ENCODE measurements around the gene PFN1.
A peak's percentile ranks its signal among the peaks of the same experiment; 100 is the strongest.

Gene PFN1

GRCh38 chr17:4949321-4950074 is 1.2 kb upstream of the PFN1 start:
- peak overlapping the region; percentile 62 for H3K4me3 ChIP-seq (ENCODE audit: low read depth, low read length)
- H3K36me3 ChIP-seq (ENCODE audit: control insufficient read depth, insufficient read depth, low read length), result peaks cover 27% of the 10 kb centered on the region
- no peaks in the 10 kb centered on the region for H3K27me3 ChIP-seq (ENCODE audit: control insufficient read depth, insufficient read depth, low read length)
- peaks cover 13% of the 10 kb centered on the region for H3K4me1 ChIP-seq (ENCODE audit: control insufficient read depth, insufficient read depth, low read length)
- no peaks in the 10 kb centered on the region for H3K9me3 ChIP-seq (ENCODE audit: control insufficient read depth, insufficient read depth, low read length)
- peak overlapping the region; percentile 90 for H3K9ac ChIP-seq (ENCODE audit: low read depth, low read length)

DNA sequence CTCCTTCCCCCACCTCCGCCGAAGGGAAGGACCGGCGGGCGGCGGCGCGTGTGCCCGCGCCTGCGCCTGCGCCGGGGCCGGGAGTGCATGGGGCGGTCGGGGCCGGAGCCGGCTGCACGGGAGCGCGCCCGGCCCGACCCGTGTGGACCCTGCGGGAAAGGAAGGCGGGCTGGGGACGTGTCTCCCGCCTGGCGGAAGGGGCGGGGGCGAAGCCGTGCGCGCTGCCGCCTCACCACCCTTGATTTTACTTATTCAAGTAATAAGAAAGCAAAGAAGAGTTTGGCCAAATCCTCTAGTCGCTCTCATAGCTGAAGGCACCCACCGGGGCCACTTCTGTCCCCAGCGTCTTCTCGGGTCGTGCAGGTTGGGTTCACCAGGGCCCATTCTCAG is 596 bp upstream of the PFN1 start:
- no peaks in the 10 kb centered on the region for H3K27me3 ChIP-seq (ENCODE audit: control insufficient read depth, insufficient read depth, low read length)
- H3K9me3 ChIP-seq (ENCODE audit: control insufficient read depth, insufficient read depth, low read length), result no peaks in the 10 kb centered on the region
- peak overlapping the region; percentile 62 for H3K4me3 ChIP-seq (ENCODE audit: low read depth, low read length)
- H3K4me1 ChIP-seq (ENCODE audit: control insufficient read depth, insufficient read depth, low read length), result peaks cover 15% of the 10 kb centered on the region
- peaks cover 33% of the 10 kb centered on the region for H3K36me3 ChIP-seq (ENCODE audit: control insufficient read depth, insufficient read depth, low read length)
- peak overlapping the region; percentile 90 for H3K9ac ChIP-seq (ENCODE audit: low read depth, low read length)

- peak overlapping the region; percentile 94 for H3K9ac ChIP-seq (ENCODE audit: low read depth, low read length)
- H3K4me1 ChIP-seq (ENCODE audit: control insufficient read depth, insufficient read depth, low read length), result peaks cover 15% of the 10 kb centered on the region
- peaks cover 46% of the 10 kb centered on the region for H3K36me3 ChIP-seq (ENCODE audit: control insufficient read depth, insufficient read depth, low read length)
- no peaks in the 10 kb centered on the region for H3K9me3 ChIP-seq (ENCODE audit: control insufficient read depth, insufficient read depth, low read length)
- H3K4me3 ChIP-seq (ENCODE audit: low read depth, low read length), result peak overlapping the region; percentile 62
- H3K27me3 ChIP-seq (ENCODE audit: control insufficient read depth, insufficient read depth, low read length), result no peaks in the 10 kb centered on the region
Observed at GRCh38 chr17:4947411-4948165, 742 bp downstream of the PFN1 start.

DNA sequence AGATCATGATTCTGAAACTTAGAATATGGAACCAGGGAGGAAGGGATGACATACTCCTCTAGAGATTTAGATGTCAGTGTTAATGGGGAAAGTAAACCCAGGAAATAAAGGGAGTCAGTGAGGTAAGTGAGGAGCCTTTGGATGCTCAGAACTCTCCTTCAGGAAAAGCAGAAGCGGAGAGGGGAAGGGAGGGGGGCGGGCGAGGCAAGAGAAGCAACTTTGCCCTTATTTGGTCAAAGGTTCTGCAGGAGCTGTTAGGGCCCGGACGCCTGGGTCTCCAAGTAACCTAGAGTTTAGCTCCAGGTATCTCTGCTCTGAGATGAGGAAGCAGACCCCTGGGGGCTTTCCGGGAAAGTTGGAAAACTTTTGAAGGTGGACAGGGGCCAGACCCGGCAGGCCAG is 1.3 kb downstream of the PFN1 start:
- peak overlapping the region; percentile 62 for H3K4me3 ChIP-seq (ENCODE audit: low read depth, low read length)
- H3K36me3 ChIP-seq (ENCODE audit: control insufficient read depth, insufficient read depth, low read length), result peaks cover 48% of the 10 kb centered on the region
- peaks cover 15% of the 10 kb centered on the region for H3K4me1 ChIP-seq (ENCODE audit: control insufficient read depth, insufficient read depth, low read length)
- H3K9ac ChIP-seq (ENCODE audit: low read depth, low read length), result peak overlapping the region; percentile 62
- H3K27me3 ChIP-seq (ENCODE audit: control insufficient read depth, insufficient read depth, low read length), result no peaks in the 10 kb centered on the region
- no peaks in the 10 kb centered on the region for H3K9me3 ChIP-seq (ENCODE audit: control insufficient read depth, insufficient read depth, low read length)

- Histone ChIP-seq H3K4me1 (ENCODE audit: control insufficient read depth, insufficient read depth, low read length) (peaks cover 11% of the 10 kb centered on the region), H3K9me3 (ENCODE audit: control insufficient read depth, insufficient read depth, low read length) (no peaks in the 10 kb centered on the region)
Observed at GRCh38 chr17:4946312-4946976, 1.9 kb downstream of the PFN1 start.

GRCh38 chr17:4945944-4946280 is 2.4 kb downstream of the PFN1 start:
- no peak overlapping the region for H3K9ac ChIP-seq (ENCODE audit: low read depth, low read length)
- H3K27me3 ChIP-seq (ENCODE audit: control insufficient read depth, insufficient read depth, low read length), result no peaks in the 10 kb centered on the region
- peak overlapping the region; percentile 62 for H3K4me3 ChIP-seq (ENCODE audit: low read depth, low read length)
- H3K4me1 ChIP-seq (ENCODE audit: control insufficient read depth, insufficient read depth, low read length), result peaks cover 6% of the 10 kb centered on the region
- H3K36me3 ChIP-seq (ENCODE audit: control insufficient read depth, insufficient read depth, low read length), result peaks cover 48% of the 10 kb centered on the region
- H3K9me3 ChIP-seq (ENCODE audit: control insufficient read depth, insufficient read depth, low read length), result no peaks in the 10 kb centered on the region

More at GRCh38 chr17:4946312-4946976, 1.9 kb downstream of the PFN1 start:
- peaks cover 48% of the 10 kb centered on the region for H3K36me3 ChIP-seq (ENCODE audit: control insufficient read depth, insufficient read depth, low read length)
- H3K27me3 ChIP-seq (ENCODE audit: control insufficient read depth, insufficient read depth, low read length), result no peaks in the 10 kb centered on the region
- peak overlapping the region; percentile 62 for H3K4me3 ChIP-seq (ENCODE audit: low read depth, low read length)
- peak overlapping the region; percentile 62 for H3K9ac ChIP-seq (ENCODE audit: low read depth, low read length)

DNA sequence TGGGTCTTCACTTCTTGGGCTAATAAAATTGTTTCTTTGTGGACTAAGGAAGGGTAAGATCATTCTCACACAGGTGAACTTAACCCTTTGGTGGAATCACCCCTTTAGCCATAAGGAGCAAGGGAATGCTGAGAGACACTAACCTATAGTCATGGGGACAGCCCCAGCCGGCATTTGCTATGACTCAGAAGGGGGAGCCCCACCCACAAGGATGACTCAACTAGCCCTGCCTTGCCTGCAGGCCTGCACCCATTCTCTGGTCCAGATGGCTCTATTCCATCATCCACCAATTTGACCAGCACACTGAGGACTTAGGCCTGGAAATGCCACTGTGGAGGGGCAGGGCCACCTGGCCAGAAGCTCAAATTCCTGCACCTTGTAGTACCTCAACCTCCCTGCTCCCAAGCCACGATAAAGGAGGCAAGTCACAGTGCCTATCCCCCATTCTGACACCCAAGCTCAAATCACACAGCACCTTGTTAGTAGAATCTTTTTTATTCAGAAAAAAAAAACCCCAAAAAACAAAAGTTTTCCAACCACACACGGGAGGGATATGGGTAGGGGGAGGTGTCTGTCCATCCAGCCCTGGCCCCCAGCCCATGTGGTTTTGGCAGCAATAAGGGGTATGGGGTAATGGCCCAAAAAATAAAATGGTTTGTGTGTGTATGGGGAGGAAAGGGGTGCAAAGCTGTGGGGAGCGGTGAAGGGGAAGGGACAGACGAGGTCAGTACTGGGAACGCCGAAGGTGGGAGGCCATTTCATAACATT is 3.0 kb downstream of the PFN1 start:
- peaks cover 48% of the 10 kb centered on the region for H3K36me3 ChIP-seq (ENCODE audit: control insufficient read depth, insufficient read depth, low read length)
- H3K27me3 ChIP-seq (ENCODE audit: control insufficient read depth, insufficient read depth, low read length), result no peaks in the 10 kb centered on the region
- no peaks in the 10 kb centered on the region for H3K9me3 ChIP-seq (ENCODE audit: control insufficient read depth, insufficient read depth, low read length)
- peak overlapping the region; percentile 62 for H3K4me3 ChIP-seq (ENCODE audit: low read depth, low read length)
- H3K4me1 ChIP-seq (ENCODE audit: control insufficient read depth, insufficient read depth, low read length), result peaks cover 6% of the 10 kb centered on the region
- H3K9ac ChIP-seq (ENCODE audit: low read depth, low read length), result no peak overlapping the region

GRCh38 chr17:4944554-4945175 is 3.7 kb downstream of the PFN1 start:
- H3K27me3 ChIP-seq (ENCODE audit: control insufficient read depth, insufficient read depth, low read length), result no peaks in the 10 kb centered on the region
- peaks cover 6% of the 10 kb centered on the region for H3K4me1 ChIP-seq (ENCODE audit: control insufficient read depth, insufficient read depth, low read length)
- H3K4me3 ChIP-seq (ENCODE audit: low read depth, low read length), result no peak overlapping the region
- peaks cover 48% of the 10 kb centered on the region for H3K36me3 ChIP-seq (ENCODE audit: control insufficient read depth, insufficient read depth, low read length)
- no peak overlapping the region for H3K9ac ChIP-seq (ENCODE audit: low read depth, low read length)
- H3K9me3 ChIP-seq (ENCODE audit: control insufficient read depth, insufficient read depth, low read length), result no peaks in the 10 kb centered on the region

GRCh38 chr17:4944163-4944553 is 4.2 kb downstream of the PFN1 start:
- Histone ChIP-seq H3K9ac (ENCODE audit: low read depth, low read length) (no peak overlapping the region), H3K4me1 (ENCODE audit: control insufficient read depth, insufficient read depth, low read length) (peaks cover 6% of the 10 kb centered on the region), H3K9me3 (ENCODE audit: control insufficient read depth, insufficient read depth, low read length) (no peaks in the 10 kb centered on the region), H3K27me3 (ENCODE audit: control insufficient read depth, insufficient read depth, low read length) (no peaks in the 10 kb centered on the region), H3K4me3 (ENCODE audit: low read depth, low read length) (no peak overlapping the region), H3K36me3 (ENCODE audit: control insufficient read depth, insufficient read depth, low read length) (peaks cover 48% of the 10 kb centered on the region)

- peaks cover 50% of the 10 kb centered on the region for H3K36me3 ChIP-seq (ENCODE audit: control insufficient read depth, insufficient read depth, low read length)
- H3K4me1 ChIP-seq (ENCODE audit: control insufficient read depth, insufficient read depth, low read length), result peaks cover 12% of the 10 kb centered on the region
- H3K9me3 ChIP-seq (ENCODE audit: control insufficient read depth, insufficient read depth, low read length), result no peaks in the 10 kb centered on the region
- H3K9ac ChIP-seq (ENCODE audit: low read depth, low read length), result no peak overlapping the region
- no peak overlapping the region for H3K4me3 ChIP-seq (ENCODE audit: low read depth, low read length)
- no peaks in the 10 kb centered on the region for H3K27me3 ChIP-seq (ENCODE audit: control insufficient read depth, insufficient read depth, low read length)
Observed at GRCh38 chr17:4942760-4943508, 5.4 kb downstream of the PFN1 start.

Measured in iPS-15b (cell line).